Measurements from ENCODE around the gene PLEKHA7.

DNA sequence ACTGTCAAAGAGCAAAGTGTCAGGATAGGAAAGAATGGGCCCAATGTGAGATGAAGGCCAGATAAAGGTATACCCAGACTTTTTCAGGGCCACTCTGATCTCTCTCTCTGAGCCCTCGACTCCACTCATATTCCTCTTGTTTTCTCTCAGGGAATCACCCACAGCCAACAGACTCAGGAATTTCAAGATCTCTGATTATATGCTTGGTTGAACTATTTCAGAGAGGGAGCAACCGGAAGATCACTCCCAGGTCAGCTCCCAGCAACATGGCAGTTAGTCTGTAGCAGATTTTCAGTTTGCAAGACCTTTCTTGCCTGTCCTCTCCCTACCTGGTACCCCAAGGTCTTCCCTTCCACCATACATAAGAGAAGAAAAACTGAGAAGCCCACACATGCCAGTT is 173.3 kb downstream of the PLEKHA7 start:
- TF ChIP-seq CTCF (conservative IDR thresholded peaks at IDR 0.05; ENCODE audit: low read depth, low read length) (no peak), RFX5 (IDR thresholded peaks at IDR 0.05; ENCODE audit: low read depth, low read length) (no peak), CEBPB (IDR thresholded peaks at IDR 0.05; ENCODE audit: low read depth, low read length) (no peak), POLR2A (IDR thresholded peaks at IDR 0.05; ENCODE audit: low read depth, low read length) (no peak), MXI1 (IDR thresholded peaks at IDR 0.05; ENCODE audit: borderline replicate concordance, low read depth, low read length) (no peak)
